Measurements from ENCODE around the gene ARL5C.

Gene ARL5C

GRCh38 chr17:39165841-39166349, at the start of gene ARL5C:
TSS of gene ARL5C (minus strand) at chr17:39166161. CDS start at chr17:39165760, 401 bp downstream.
- DNase-seq: no peak

GRCh38 chr17:39213852-39214251, 47.9 kb upstream of the ARL5C start:
- no peak for DNase-seq

GRCh38 chr17:39212841-39213480, 47.0 kb upstream of the ARL5C start:
- DNase-seq: peak in 1 of 2 experiments; percentile 30

- DNase-seq: no peak
Observed at GRCh38 chr17:39212195-39212810, 46.3 kb upstream of the ARL5C start.

GRCh38 chr17:39210093-39210434, 44.1 kb upstream of the ARL5C start:
- DNase-seq: no peak

GRCh38 chr17:39209317-39210092, 43.5 kb upstream of the ARL5C start:
- no peak for DNase-seq

- no peak for DNase-seq
Observed at GRCh38 chr17:39208893-39209292, 42.9 kb upstream of the ARL5C start.

- no peak for DNase-seq
Observed at GRCh38 chr17:39208136-39208535, 42.2 kb upstream of the ARL5C start.

GRCh38 chr17:39205112-39205526, 39.2 kb upstream of the ARL5C start:
- no peak for DNase-seq

- DNase-seq: no peak
Observed at GRCh38 chr17:39204245-39204644, 38.3 kb upstream of the ARL5C start.

GRCh38 chr17:39200957-39201510, 35.1 kb upstream of the ARL5C start:
- no peak for DNase-seq

- peak; percentile 84 to 88 for DNase-seq
Observed at GRCh38 chr17:39200070-39200879, 34.3 kb upstream of the ARL5C start, which contains the start of gene RPL19. TSS of gene RPL19 (plus strand) at chr17:39200283. CDS start at chr17:39200345, 62 bp downstream.

GRCh38 chr17:39199820-39200069, 33.8 kb upstream of the ARL5C start:
- DNase-seq: peak in 1 of 2 experiments; percentile 94

- no peak for DNase-seq
Observed at GRCh38 chr17:39198186-39198566, 32.2 kb upstream of the ARL5C start.

- DNase-seq: peak in 1 of 2 experiments; percentile 67
Observed at GRCh38 chr17:39197380-39198185, 31.6 kb upstream of the ARL5C start, which contains the start of gene CACNB1. TSS of gene CACNB1 (minus strand) at chr17:39197669. CDS start at chr17:39197495, 174 bp downstream.

GRCh38 chr17:39196808-39197291, 30.9 kb upstream of the ARL5C start:
- peak in 1 of 2 experiments; percentile 27 for DNase-seq

GRCh38 chr17:39196241-39196807, 30.4 kb upstream of the ARL5C start:
- no peak for DNase-seq

GRCh38 chr17:39195568-39196160, 29.7 kb upstream of the ARL5C start:
- DNase-seq: no peak

GRCh38 chr17:39194985-39195524, 29.1 kb upstream of the ARL5C start:
- no peak for DNase-seq
